ENCODE data around the gene CERS4. TPM values are rescaled to one million over a fixed set of nuclear protein-coding genes. Genes with fewer than 3 reads are reported as not detected.
A peak's percentile ranks its signal among the peaks of the same experiment; 100 is the strongest.
"Not testable (repeated sequence)": the region's sequence is repeated elsewhere in the genome, so short reads cannot be mapped to it uniquely, and the experiment has no call there.

Gene CERS4
- polyA plus RNA-seq, 4 donors, result 24.7 to 52.6 (median 37.5) TPM

DNA sequence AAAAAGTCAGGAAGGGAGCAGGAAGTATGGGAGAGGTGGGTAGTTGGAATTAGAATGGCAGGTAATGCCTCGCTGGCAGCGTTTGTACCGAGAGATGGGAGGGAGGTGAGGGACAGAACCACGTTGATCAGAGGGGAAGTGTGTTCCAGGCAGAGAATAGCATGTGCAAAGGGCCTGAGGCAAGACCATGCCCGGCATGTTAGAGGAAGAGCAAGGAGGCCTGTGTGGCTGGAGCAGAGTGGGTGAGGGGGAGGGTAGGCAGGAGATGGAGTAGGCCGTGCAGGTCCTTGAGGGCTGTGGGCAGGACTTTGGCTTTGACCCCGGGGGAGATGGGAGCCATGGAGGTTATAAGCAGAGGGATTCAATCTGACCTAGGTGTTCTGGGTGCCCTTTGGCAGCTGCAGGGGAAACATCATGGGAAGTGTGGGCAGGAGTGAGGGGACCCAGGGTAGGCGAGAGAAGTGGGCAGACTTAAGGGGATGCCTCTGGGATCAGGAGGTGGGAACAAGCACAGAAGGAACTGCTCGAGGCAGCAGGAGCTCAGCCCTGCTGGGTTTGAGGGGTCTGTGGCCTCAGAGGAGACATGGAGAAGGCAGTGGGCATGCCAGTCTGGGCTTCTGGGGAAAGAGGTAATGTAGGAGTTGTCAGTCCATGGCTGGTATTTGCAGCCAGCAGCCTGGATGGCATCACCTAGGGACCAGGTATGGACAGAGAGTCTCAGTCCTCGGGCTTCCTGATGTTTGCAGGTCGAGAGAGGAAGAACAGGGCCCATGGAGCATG is 50.2 kb downstream of the CERS4 start:
- no peak for DNase-seq (ENCODE audit: low read depth in 4 of 4, low spot score in 3 of 4)

DNA sequence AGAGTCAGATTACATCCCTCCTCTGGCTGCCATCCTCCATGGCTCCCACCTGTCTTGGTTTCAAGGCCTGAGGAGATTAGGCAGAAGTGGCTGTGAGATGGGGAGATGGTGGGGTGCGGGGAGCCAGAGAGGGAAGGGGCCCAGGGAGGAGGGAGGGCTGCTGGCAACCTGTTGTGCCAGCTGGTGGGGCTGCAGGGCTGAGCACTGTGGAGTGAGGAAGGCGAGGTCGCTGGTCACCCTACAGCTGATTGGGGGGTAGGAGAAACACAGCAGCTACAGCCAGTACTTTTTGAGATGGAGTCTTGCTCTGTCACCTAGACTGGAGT is 50.7 kb downstream of the CERS4 start:
- no peak for DNase-seq (ENCODE audit: low read depth in 4 of 4, low spot score in 3 of 4)

DNA sequence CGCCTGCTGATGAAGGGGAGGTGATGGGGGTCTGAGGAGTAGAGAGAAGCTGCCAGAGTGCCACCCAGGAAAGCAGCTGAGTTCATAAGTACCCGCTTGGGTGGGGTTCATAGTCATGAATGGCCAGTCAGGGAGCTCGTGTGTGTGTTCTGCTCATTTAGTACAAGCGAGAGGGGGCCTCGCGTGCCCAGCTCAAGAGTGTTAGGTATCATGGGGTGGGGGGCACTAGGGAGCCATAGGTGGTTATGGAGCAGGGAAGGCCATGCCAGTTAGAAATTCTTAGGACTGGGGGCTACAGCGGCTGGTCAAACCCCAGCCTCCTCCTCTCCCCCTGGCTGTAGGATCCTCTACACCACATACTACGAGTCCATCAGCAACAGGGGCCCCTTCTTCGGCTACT is 52.2 kb downstream of the CERS4 start:
- no peak for DNase-seq (ENCODE audit: low read depth in 4 of 4, low spot score in 3 of 4)

DNA sequence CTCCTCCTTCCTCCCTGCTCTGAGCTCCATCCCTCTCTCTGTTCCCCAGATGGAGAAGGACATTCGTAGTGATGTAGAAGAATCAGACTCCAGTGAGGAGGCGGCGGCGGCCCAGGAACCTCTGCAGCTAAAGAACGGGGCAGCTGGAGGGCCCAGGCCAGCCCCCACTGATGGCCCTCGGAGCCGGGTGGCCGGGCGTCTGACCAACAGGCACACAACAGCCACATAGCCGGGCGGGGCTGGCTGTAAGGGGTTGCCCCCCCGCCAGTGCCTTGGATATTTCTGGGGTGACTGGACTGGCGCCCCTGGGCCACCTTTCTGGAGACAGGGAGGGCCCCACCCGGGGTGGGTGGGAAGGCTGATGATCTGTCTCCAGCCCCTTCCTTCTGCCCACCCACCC is 52.7 kb downstream of the CERS4 start:
- DNase-seq (ENCODE audit: low read depth in 4 of 4, low spot score in 3 of 4), result no peak

DNA sequence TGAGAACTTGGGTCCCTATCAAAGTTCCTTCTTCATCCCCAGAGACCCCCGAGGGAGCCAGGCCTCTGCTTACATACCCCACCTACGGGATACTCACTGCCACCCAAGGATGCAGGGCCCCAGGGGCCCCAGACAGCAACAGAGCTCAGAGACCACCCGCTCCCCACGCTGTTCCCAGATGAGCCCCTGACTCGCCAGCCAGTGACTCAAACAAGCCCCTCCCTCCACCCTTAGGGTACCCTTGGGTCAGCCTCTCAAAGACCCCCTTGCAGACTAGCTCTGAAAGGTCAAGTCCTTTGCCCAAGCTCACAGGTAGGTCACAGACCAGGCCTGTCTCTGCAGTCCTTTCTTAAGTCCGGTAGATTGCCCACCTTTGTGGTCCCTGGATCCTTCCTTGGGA is 53.3 kb downstream of the CERS4 start:
- no peak for DNase-seq (ENCODE audit: low read depth in 4 of 4, low spot score in 3 of 4)

DNA sequence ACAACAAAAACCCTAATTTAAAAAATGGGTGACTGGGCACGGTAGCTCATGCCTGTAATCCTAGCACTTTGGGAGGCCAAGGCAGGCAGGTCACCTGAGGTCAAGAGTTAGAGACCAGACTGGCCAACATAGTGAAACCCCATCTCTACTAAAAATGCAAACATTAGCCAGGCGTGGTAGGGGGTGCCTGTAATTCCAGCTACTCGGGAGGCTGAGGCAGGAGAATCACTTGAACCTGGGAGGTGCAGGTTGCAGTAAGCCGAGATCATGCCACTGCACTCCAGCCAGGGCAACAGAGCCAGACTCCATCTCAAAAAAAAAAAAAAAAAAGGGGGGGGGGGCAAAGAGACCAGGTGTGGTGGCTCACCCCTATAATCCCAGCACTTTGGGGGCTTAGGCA is 55.1 kb downstream of the CERS4 start:
- DNase-seq (ENCODE audit: low read depth in 4 of 4, low spot score in 3 of 4), result not testable (repeated sequence)

DNA sequence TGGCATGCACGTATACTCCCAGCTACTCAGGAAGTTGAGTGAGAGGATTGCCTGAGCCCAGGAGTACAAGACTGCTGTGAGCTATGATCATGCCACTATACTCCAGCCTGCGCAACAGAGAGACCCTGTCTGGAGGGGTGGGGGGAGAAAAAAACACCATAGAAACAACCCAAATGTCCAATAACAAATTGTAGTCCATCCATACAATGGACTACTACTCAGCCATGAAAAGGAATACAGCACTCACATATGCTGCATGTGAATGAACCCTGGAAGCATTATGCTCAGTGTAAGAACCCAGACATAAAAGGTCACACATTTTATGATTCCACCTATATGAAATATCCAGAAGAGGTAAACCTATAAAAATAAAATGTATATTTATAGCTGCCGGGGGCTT is 56.7 kb downstream of the CERS4 start:
- no peak for DNase-seq (ENCODE audit: low read depth in 4 of 4, low spot score in 3 of 4)

DNA sequence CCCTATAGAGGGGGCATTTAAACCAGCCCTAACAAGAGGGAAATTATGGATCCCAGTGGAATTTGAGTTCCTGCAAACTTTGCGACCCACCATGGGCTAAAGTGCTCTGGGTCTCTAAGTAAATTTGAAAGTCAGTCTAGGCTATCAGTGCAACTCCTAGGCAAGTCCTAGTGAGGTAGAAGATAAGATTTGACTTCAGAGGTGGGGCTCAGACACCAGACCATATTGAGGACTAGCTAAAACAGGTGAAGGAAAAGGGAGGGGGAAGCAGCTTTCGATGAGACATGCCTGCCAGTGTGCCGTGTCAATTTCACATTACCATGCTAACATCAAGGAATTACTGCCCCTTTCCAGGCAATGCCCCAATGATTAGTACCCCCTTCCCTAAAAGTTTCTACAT is 60.6 kb downstream of the CERS4 start:
- DNase-seq (ENCODE audit: low read depth in 4 of 4, low spot score in 3 of 4), result no peak

DNA sequence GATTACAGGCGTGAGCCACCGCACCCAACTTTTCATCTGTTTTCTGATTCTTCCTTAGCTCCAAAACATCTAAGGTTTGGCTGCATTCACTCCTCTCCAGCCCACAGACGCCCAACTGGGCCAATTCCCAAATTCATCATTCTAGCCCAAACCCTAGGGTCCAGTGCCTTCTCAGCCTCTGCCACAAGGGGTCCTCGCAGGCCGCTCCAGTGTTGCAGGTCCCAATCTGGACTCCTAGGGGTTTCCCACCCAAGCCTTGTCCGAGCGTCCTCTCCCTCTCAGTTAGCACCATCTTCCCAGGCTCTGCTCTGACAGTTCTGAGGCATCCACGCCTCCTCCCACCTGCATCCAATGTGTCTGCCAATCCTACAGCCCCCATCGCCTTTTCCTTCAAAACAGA is 67.3 kb downstream of the CERS4 start:
- DNase-seq (ENCODE audit: low read depth in 4 of 4, low spot score in 3 of 4), result not testable (repeated sequence)

DNA sequence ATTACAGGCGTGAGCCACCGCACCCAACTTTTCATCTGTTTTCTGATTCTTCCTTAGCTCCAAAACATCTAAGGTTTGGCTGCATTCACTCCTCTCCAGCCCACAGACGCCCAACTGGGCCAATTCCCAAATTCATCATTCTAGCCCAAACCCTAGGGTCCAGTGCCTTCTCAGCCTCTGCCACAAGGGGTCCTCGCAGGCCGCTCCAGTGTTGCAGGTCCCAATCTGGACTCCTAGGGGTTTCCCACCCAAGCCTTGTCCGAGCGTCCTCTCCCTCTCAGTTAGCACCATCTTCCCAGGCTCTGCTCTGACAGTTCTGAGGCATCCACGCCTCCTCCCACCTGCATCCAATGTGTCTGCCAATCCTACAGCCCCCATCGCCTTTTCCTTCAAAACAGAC is 82.2 kb downstream of the CERS4 start:
- not testable (repeated sequence) for DNase-seq (ENCODE audit: low read depth in 4 of 4, low spot score in 3 of 4)

DNA sequence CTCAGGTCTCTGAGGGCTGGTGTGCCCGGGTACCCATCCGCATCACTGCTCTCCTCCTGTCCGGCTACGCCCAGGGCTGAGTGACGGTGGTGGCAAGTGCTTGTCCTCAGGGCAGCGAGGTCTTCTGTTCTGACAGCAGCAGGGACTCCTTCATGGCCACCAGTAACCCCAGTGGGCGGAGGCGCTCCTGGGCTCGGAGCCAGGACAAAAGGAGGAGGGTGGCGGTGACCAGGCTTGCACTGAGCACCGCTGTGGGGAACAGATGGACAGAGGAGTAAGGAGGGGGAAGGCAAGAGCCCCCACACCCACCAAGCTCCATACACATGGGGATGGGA is 93.2 kb downstream of the CERS4 start:
- no peak for DNase-seq (ENCODE audit: low read depth in 4 of 4, low spot score in 3 of 4)

DNA sequence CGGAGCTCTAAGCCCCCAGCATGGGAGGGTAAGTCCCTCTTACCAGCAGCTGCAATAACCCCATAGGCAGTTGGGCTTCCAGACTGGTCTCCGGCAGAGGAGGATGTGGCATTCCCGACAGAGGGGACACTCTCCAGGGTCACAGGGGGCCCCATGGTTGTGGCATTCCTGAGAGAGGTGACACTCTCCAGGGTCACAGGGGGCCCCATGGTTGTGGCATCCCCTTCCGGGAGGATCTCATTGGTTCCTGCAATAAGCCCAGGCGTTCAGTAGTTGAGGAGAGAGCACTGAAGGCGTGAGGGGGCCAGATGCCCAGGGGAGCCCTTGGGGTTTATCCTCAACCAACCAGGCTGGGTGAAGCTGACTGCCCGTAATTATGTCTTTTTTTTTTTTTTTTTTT is 93.6 kb downstream of the CERS4 start:
- DNase-seq (ENCODE audit: low read depth in 4 of 4, low spot score in 3 of 4), result no peak

DNA sequence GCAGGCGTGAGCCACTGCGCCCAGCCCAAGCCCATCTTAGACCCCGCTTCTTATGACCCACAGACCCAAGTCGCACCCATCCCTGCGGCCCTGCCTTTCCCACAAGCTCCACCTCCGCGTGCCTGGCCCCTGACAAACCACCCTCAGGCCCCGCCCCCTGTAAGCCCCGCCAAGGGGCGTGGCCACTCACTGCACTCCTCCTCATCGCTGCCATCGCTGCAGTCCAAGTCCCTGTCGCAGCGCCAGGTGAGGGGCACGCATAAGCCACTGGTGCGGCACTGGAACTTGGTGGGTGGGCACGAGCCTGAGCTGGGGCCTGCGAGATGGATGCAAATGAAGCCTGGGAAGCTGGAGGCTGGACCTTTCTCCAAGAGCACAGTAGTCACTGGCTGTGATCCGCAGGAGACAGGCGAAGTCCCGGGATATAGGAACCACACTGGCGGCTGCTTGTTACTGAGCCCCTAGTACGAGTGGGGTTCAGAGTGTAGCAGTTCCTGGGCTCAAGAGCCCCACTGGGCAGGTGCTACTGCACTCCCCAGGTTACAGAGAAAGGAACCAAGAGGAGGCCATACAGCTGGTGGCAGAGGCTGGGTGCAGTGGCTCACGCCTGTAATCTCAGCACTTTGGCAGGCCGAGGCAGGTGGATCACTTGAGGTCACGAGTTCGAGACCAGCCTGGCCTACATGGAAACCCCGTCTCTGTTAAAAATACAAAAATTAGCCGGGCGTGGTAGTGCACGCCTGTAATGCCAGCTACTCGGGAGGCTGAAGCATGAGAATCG is 95.9 kb downstream of the CERS4 start:
- no peak for DNase-seq (ENCODE audit: low read depth in 4 of 4, low spot score in 3 of 4)

DNA sequence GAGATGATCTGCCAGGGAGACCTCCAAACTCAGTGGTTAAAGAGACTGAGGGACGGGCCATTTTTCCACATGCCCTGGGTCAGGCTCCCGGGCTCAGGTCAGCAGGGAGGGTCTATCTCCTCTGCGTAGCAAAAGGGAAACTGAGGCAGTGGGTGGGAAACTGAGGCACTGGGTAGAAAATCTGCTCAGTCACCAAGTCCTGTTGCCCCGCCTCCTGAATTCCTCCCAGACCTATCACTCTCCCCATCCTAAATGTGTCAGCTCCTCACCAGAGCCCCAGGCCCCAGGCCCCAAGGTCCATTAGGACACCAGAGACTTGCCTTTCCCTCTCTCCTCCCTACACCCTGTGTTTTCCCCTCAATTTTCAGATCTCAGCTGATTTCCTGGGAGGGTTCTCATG is 96.6 kb downstream of the CERS4 start:
- DNase-seq (ENCODE audit: low read depth in 4 of 4, low spot score in 3 of 4), result no peak

DNA sequence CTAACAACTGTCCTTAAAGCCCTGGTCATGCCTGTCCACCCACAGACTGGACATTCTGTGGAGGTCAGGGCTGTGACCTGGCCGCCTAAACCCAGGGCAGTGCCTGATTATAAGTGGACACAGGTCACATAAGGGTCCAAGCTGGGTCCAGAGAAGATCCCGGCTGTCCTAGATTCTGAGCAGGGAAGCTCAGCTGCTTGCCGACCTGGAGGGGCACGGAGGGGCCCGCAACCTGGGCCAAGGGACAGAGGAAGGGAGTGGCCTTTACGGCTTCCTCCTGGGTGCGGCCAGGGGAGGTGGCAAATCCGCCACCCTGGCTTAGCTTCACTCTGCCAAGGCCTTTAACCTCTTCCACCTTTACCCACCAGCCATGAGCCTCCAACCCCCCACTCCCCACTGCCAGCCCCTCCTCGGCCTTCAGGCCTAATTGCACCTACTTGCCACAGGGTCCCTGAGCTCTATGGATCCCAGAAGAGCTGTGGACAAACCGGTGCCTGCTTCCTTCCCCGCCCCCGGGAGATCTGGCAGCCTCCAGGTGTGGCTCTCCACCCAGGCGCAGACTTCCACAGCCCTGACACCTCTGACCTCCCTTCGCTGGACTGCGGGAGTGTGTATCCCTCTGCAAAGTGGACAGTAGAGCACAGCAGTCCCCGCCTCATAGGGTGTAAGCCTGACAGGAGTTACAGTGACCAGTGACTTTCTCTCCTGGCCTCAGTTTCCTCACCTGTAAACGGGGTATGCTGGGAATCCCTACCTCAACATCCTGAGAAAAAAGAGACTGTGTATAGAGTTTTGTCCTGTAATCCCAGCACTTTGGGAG is 97.3 kb downstream of the CERS4 start:
- no peak for DNase-seq (ENCODE audit: low read depth in 4 of 4, low spot score in 3 of 4)

DNA sequence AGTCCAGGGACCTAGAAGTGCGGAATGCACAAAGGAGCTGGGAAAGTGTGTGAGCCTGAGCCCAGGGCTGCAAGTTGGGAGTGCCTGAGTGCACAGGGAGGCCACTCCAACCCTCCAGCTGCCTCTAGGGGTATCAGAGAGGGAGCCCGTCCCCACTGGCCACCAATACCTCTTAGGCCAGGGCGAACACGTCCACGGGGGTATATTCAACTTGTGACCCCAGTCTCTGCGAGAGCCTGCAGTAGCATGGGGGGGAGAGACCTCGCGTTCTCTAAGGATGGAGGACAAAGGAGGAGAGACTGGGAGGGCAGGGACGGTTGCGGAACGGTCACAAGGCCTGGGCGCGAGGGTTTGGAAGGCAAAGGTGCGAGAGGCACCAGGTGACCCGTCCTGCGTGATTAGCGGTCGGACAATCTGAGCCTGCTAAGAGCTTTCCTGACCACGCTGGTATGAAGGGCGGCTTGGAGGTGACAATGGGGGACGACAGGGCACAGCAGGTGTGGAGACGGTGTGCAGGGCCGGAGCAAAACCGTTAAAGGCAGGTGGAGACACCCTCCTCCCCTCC is 98.3 kb downstream of the CERS4 start:
- no peak for DNase-seq (ENCODE audit: low read depth in 4 of 4, low spot score in 3 of 4)

DNA sequence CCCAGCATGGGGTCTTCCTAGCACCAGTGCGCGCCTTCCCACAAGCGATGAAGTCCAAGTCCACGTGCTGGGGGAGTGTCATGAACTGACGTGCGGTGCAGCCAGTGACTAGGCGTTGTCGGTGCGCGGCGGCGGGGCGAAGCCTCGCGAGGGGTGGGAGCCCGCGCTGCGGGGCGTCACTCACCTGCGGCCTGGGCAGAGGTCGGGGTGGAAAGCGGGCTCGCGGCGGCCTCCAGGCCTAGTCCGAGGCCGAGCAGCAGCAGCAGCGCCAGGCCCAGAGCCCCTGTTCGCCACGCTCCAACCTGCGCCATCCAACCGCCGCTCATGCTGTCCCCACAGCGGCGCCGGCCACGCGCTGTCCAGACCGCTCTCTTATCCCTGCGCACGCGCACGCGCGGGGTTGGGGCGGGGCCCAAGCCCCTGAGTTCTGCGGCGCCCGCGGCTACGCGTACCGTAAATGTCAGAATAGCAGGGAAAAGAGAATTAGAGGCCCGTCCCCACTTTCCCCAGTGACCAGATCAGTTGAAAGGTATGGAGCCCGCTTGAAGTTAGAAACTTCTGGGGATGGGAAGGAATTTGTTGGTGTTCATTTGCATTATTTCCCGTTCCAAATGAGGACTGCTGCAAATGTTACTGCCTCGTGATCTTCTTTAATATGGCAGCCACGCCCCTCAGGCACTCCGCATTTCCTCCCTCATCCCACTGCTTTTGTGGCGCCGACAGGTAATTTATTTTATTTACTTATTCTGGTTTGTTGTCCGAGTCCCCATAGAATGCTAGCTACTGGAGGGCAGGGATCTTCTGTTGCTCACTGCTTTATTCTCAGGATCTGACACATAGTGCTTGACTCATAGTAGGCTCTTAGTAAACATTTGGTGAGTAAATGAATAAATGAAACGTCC is 99.0 kb downstream of the CERS4 start, which contains the start of gene CD320:
Gene CD320 (minus strand): TSS at position 394 of the 902 bp plus-strand sequence. CDS start 68 bp downstream, at position 326.
- peak; percentile 78 to 85 (median 83) for DNase-seq (ENCODE audit: low read depth in 4 of 4, low spot score in 3 of 4)

DNA sequence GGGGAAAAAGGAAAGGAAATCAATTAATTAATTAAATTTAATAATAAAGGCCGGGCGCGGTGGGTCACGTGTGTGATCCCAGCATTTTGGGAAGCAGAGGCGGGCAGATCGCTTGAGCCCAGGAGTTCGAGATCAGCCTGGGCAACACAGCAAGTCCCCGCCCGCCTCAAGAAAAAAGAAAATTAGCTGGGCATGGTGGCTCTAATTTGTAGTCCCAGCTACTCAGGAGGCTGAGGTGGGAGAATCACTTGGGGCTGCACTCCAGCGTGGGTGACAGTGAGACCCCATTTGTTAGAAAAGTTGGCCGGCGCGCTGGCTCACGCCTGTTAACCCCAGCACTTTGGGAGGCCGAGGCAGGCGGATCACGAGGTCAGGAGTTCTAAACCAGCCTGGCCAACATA is 99.7 kb downstream of the CERS4 start:
- no peak for DNase-seq (ENCODE audit: low read depth in 4 of 4, low spot score in 3 of 4)

DNA sequence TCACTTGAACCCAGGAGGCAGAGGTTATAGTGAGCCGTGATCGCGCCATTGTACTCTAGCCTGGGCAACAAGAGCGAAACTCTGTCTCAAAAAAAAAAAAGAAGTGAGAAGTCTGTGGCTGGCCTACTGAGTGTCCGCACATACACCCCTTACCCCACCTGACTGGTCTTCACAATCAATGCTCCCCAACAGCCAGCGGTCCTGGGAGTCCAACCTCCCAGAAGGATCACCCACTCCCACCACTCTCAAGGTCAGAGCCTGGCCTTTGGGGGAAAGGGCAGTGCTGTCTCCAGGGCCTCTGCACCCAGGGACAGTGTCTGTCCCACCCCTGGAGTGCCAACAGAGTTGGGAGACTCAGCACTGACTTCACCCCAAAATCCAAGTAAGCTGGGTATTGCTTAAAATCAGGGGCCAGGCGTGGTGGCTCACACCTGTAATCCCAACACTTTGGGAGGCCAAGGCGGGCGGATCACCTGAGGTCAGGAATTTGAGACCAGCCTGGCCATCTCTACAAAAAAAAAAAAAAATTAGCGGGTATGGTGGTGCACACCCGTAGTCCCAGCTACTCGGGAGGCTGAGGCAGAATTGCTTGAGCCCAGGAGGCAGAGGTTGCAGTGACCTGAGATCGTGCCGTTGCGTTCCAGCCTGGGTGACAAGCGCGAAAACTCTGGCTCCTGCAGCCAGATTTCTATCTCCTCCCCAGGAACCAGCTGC is 101.3 kb downstream of the CERS4 start:
- DNase-seq (ENCODE audit: low read depth in 4 of 4, low spot score in 3 of 4), result no peak
